Measurements from ENCODE around the gene LRRC71.

- TF ChIP-seq CTCF (IDR thresholded peaks at IDR 0.05) (no peak), POLR2A (IDR thresholded peaks at IDR 0.05) (no peak)
Measured at GRCh38 chr1:156944848-156945247, 24.4 kb downstream of the LRRC71 start.

All from testis (tissue), 2 donors.